Type B pancreatic cell (in vitro differentiated cells): ENCODE data around the gene CNIH3. TPM values are rescaled to one million over a fixed set of nuclear protein-coding genes. Genes with fewer than 3 reads are reported as not detected.
"Not testable (repeated sequence)": the region's sequence is repeated elsewhere in the genome, so short reads cannot be mapped to it uniquely, and the experiment has no call there.

Experiments
- DNase-seq: peaks from one replicate; pipeline ENCODE4 v3.0.0; 2021; ENCODE audit warnings: mixed read lengths; ENCODE audit not compliant: unreplicated experiment; ENCODE audit errors: extremely low spot score
- H3K27ac Mint-ChIP-seq: 2 replicates; pipeline ENCODE4 v1.8.0; 2021; ENCODE audit warnings: mild to moderate bottlenecking, mixed read lengths
- H3K27me3 Mint-ChIP-seq: 2 replicates; pipeline ENCODE4 v1.8.0; 2021; ENCODE audit warnings: mixed read lengths
- H3K36me3 Mint-ChIP-seq: 2 replicates; pipeline ENCODE4 v1.8.0; 2021; ENCODE audit warnings: mixed read lengths
- H3K4me1 Mint-ChIP-seq: one replicate; pipeline ENCODE4 v1.8.0; 2021; ENCODE audit warnings: mixed read lengths; ENCODE audit not compliant: unreplicated experiment
- H3K4me3 Mint-ChIP-seq: 2 replicates; pipeline ENCODE4 v1.8.0; 2021; ENCODE audit warnings: mild to moderate bottlenecking, mixed read lengths
- H3K9me3 Mint-ChIP-seq: 2 replicates; pipeline ENCODE4 v1.8.0; 2021; ENCODE audit warnings: mixed read lengths
- long read RNA-seq: library from polyadenylated mRNA; unstranded; transcript quantifications from one replicate; pipeline ENCODE4 v2.0.0, GENCODE V29; 2020
- total RNA-seq: library from RNA; stranded (reverse); gene quantifications from 2 replicates; pipeline ENCODE4 v1.2.1, GENCODE V29; 2021; ENCODE audit warnings: low replicate concordance
- TF ChIP-seq, protein P1 (sequence below): fragments of 200-600 bp; sonication (generic); conservative IDR thresholded peaks from 2 replicates; pipeline ENCODE4 v1.5.0; 2021; ENCODE audit warnings: antibody characterized with exemption, mild to moderate bottlenecking

The CNIH3 gene
- 1.8 and 4.5 TPM in 2 replicates for total RNA-seq
- long read RNA-seq, partial matches to known transcripts: 0 of 3 reads
- long read RNA-seq, other reads (novel, unspliced or antisense): 3 of 3 reads

DNA sequence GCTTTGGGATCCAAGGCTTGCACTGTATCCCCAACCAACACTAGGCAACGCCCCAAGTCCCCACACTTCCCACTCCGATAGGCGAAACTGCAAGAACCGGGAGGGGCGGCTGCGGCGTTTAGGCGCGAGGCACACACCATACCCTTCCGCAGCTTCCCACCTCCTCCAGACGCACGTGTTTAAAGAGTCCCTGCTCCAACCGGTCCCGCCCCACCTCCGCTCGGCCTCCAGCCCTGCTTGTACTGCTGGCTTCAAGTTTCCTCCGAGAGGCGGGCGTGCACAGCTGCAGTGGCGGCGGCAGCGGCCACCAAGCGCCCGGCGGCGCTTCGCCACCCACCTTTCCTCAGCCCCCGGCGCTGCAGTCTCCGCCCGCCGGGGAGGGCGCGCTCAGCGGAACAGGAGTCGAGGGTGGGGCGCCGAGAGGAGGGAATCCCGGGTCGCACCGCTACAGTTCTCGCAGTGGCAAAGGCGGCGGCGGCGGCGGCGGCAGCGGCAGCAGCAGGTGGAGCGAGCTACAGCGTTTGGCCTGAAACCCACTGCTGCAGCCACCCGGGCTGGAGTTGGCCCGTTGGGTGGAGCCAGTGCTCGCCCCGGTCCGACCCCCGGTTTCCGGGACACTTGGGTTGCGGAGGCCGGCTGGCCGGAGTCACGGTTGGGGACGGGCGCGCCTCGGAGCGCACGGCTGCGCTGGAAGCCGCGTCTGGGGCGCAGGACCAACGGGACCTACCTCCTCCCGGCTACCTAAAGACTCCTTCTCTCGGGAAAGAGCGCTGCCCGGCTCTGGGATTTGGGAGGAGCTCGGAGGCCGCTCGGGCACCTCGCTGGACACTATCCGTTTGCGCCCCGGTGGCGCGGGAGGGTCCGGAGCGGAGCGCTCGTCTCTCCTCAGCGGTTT, at the start of gene CNIH3:
Gene CNIH3, plus strand, starts transcription at position 457 of the 895 bp plus-strand sequence. CDS start 858 bp downstream, outside the sequence.
- peak; percentile 78 for DNase-seq
- Mint-ChIP-seq H3K9me3 (no peaks in the 10 kb centered on the region), H3K27me3 (peaks cover 80% of the 10 kb centered on the region), H3K4me1 (peaks cover 8% of the 10 kb centered on the region), H3K36me3 (no peaks in the 10 kb centered on the region), H3K4me3 (peak within 1 kb of the TSS; percentile 84), H3K27ac (no peak within 1 kb of the TSS)
- TF ChIP-seq, protein P1, sequence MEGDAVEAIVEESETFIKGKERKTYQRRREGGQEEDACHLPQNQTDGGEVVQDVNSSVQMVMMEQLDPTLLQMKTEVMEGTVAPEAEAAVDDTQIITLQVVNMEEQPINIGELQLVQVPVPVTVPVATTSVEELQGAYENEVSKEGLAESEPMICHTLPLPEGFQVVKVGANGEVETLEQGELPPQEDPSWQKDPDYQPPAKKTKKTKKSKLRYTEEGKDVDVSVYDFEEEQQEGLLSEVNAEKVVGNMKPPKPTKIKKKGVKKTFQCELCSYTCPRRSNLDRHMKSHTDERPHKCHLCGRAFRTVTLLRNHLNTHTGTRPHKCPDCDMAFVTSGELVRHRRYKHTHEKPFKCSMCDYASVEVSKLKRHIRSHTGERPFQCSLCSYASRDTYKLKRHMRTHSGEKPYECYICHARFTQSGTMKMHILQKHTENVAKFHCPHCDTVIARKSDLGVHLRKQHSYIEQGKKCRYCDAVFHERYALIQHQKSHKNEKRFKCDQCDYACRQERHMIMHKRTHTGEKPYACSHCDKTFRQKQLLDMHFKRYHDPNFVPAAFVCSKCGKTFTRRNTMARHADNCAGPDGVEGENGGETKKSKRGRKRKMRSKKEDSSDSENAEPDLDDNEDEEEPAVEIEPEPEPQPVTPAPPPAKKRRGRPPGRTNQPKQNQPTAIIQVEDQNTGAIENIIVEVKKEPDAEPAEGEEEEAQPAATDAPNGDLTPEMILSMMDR: no peak

DNA sequence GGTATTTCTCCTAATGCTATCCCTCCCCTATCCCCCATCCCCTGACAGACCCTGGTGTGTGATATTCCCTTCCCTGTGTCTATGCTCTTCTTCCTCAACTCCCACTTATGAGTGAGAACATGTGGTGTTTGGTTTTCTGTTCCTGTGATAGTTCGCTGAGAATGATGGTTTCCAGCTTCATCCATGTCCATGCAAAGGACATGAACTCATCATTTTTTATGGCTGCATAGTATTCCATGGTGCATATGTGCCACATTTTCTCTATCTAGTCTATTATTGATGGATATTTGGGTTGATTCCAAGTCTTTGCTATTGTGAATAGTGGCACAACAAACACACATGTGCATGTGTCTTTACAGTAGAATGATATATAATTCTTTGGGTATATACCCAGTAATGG, 49.6 kb upstream of the CNIH3 start:
- not testable (repeated sequence) for H3K4me3 Mint-ChIP-seq, H3K36me3 Mint-ChIP-seq, H3K27ac Mint-ChIP-seq, H3K27me3 Mint-ChIP-seq, H3K4me1 Mint-ChIP-seq, DNase-seq, H3K9me3 Mint-ChIP-seq

DNA sequence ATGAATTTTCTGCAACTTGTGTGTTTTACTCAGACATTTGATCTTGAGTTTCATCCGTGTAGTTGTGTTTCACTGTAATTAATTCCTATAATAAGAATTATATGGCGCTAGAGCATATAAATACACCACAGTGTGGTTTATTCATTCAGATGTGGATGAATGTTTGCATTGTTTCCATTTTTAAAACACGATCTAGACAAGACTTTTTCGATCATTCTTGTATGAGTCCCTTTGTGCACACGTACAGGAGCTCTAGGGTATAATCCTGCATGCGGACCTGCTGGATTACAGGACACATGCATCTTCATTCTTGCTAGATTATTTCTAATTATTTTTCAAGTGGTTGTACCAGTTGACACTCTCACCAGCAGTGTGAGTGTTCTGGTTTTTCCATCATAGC, 46.8 kb upstream of the CNIH3 start:
- TF ChIP-seq, protein P1: no peak
- Mint-ChIP-seq H3K4me1 (no peaks in the 10 kb centered on the region), H3K27ac (no peak overlapping the region), H3K36me3 (no peaks in the 10 kb centered on the region), H3K27me3 (no peaks in the 10 kb centered on the region), H3K9me3 (no peaks in the 10 kb centered on the region), H3K4me3 (no peak overlapping the region)
- DNase-seq: no peak

DNA sequence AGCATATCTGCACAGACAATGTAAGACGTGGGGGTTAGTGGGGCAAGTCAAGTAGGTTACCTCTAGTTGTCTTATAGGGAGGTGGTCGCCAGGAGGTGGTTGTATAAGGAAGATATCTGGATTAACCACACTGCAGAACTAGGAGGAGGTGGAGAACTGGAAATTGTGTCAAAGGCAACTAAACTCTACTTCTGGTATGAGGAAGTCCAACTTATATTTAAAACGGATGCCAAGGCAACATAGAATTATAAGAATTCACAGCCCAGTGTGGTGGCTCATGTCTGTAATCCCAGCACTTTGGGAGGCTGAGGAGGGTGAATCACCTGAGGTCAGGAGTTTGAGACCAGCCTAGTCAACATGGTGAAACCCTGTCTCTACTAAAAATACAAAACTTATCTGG, 44.1 kb upstream of the CNIH3 start:
- not testable (repeated sequence) for DNase-seq, H3K4me3 Mint-ChIP-seq, H3K27me3 Mint-ChIP-seq, H3K4me1 Mint-ChIP-seq, H3K9me3 Mint-ChIP-seq, H3K36me3 Mint-ChIP-seq
- H3K27ac Mint-ChIP-seq: peak overlapping the region; percentile 34

DNA sequence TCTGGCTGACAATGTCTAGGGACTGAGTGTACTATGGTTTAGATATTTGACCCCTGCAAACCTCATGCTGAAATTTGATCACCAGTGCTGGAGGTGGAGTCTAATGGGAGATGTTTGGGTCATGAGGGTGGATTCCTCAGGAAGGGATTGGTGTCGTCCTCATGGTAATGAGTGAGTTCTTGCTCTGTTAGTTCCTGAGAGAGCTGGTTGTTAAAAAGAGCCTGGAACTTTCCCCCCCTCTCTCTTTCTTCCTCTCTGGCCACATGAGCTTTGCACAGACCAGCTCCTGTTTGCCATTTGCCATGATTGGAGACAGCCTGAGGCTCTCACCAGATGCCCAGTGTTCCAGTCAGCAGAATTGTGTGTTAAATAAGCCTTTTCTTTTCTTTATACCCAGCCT, 36.6 kb upstream of the CNIH3 start:
- TF ChIP-seq, protein P1: no peak
- Mint-ChIP-seq H3K27ac (no peak overlapping the region), H3K36me3 (no peaks in the 10 kb centered on the region), H3K4me3 (no peak overlapping the region), H3K27me3 (no peaks in the 10 kb centered on the region), H3K4me1 (no peaks in the 10 kb centered on the region), H3K9me3 (peaks cover 12% of the 10 kb centered on the region)
- no peak for DNase-seq

DNA sequence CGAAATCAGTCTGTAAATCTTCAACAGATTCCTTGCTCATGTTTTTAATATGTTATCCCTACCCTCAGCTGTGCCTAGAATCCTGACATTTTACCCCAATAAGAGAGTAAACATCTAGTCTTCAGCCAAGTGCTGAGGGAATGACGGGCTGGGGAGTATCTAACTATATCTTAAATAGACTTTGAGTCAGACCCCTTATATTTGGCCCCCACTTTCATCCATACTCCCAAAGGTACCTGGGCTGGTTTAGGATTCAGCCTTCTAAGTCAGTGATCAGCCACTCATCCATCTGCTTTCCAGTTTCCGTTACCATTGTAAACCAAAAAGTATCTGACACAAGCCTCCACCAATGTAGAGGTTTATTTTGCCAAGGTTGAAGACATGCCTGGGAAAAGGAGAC, 36.1 kb upstream of the CNIH3 start:
- TF ChIP-seq, protein P1: no peak

More for the DNA sequence above, 36.1 kb upstream of the CNIH3 start:
- no peak overlapping the region for H3K27ac Mint-ChIP-seq
- no peaks in the 10 kb centered on the region for H3K4me1 Mint-ChIP-seq
- H3K36me3 Mint-ChIP-seq: peaks cover 2% of the 10 kb centered on the region
- H3K9me3 Mint-ChIP-seq: peaks cover 15% of the 10 kb centered on the region
- H3K27me3 Mint-ChIP-seq: no peaks in the 10 kb centered on the region
- H3K4me3 Mint-ChIP-seq: no peak overlapping the region
- DNase-seq: no peak
